ENCODE results near the gene STXBP1. TPM values are rescaled to one million over a fixed set of nuclear protein-coding genes. Genes with fewer than 3 reads are reported as not detected.

Gene STXBP1
- total and polyA plus RNA-seq, 2 of the 13 experiments (the other 11 are each of a cell fraction or from before 2014, with no cell fraction given): 2.9 TPM

DNA sequence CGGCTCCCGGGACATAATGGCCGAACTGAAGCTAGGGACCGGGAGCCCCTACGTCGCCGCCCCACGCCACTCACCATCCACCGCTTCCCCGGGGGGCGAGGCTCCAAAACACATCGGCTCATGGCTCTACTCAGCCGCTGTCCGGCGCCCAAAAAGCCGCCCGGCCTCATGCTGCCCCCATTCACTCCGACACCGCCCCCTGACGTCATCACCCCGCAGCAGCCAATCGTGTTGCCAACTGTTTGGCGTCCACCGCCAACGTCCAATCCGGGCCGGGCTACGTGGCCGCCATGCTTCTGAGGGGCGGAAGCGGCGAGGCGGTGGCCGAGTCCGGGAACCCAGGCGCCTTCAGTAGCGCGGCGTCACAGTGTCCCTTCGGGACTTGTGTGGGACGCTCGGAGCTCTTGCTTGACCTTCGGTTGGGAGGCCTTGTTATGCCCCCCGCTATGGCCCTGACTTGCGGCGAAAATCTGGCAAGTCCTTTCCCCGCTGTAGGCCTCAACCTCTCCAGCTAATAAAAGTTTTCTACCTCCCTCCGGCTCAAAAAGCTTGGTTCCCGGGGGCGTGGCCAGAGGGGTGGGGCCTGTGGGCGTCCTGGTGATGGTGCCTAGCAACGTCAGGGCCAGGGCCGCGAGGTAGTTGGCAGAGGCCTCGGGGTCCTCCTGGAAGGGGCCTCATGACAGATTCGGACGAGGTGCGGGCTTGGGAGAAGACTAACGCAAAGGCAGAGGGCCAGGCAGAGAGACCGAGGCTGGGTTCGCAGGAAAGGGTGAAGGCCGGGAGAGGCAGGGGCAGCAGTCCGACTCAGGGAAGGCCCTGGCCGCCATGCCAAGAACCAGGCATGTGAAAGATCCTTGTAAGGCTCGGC is 103.6 kb downstream of the STXBP1 start, which contains the start of the genes PTRH1 and TTC16 (continued):
- TF ChIP-seq SNAPC5 (CRISPR knock-in tag; IDR thresholded peaks at IDR 0.05; ENCODE audit: borderline replicate concordance) (no peak), ELF1 (CRISPR knock-in tag; IDR thresholded peaks at IDR 0.05) (peak; percentile 100), KDM1A (CRISPR knock-in tag; IDR thresholded peaks at IDR 0.05) (no peak), ZBTB10 (CRISPR knock-in tag; IDR thresholded peaks at IDR 0.05; ENCODE audit: borderline replicate concordance) (no peak), NFRKB (IDR thresholded peaks at IDR 0.05) (no peak), JDP2 (CRISPR knock-in tag; IDR thresholded peaks at IDR 0.05; ENCODE audit: borderline replicate concordance) (no peak), FOSL1 (CRISPR knock-in tag; IDR thresholded peaks at IDR 0.05; ENCODE audit: borderline replicate concordance) (no peak), ZNF224 (CRISPR knock-in tag; IDR thresholded peaks at IDR 0.05) (no peak), HOXA5 (CRISPR knock-in tag; IDR thresholded peaks at IDR 0.05) (peak; percentile 62; the same call in 1 of the 2 replicates), ZFP90 (CRISPR knock-in tag; IDR thresholded peaks at IDR 0.05; ENCODE audit: borderline replicate concordance) (peak; percentile 48; the same call in 1 of the 2 replicates), ZNF720 (CRISPR knock-in tag; IDR thresholded peaks at IDR 0.05) (0 out of 2 replicates have a peak, but pooled peaks have one; percentile 50), PHF21A (CRISPR knock-in tag; IDR thresholded peaks at IDR 0.05) (peak; percentile 83), ZFY (CRISPR knock-in tag; IDR thresholded peaks at IDR 0.05) (peak; percentile 76; the same call in 1 of the 2 replicates), RBM22 (optimal IDR thresholded peaks at IDR 0.05; ENCODE audit: low read length) (no peak), NFKBIZ (CRISPR knock-in tag; IDR thresholded peaks at IDR 0.05) (0 out of 2 replicates have a peak, but pooled peaks have one; percentile 18), NFYC (CRISPR knock-in tag; IDR thresholded peaks at IDR 0.05) (peak; percentile 99), MYC (CRISPR knock-in tag; IDR thresholded peaks at IDR 0.05; ENCODE audit: borderline replicate concordance) (peak; percentile 62)
- TF ChIP-seq, protein P1, sequence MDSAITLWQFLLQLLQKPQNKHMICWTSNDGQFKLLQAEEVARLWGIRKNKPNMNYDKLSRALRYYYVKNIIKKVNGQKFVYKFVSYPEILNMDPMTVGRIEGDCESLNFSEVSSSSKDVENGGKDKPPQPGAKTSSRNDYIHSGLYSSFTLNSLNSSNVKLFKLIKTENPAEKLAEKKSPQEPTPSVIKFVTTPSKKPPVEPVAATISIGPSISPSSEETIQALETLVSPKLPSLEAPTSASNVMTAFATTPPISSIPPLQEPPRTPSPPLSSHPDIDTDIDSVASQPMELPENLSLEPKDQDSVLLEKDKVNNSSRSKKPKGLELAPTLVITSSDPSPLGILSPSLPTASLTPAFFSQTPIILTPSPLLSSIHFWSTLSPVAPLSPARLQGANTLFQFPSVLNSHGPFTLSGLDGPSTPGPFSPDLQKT (CRISPR knock-in tag; IDR thresholded peaks at IDR 0.05; ENCODE audit: borderline replicate concordance): no peak
- TF ChIP-seq, protein P2, sequence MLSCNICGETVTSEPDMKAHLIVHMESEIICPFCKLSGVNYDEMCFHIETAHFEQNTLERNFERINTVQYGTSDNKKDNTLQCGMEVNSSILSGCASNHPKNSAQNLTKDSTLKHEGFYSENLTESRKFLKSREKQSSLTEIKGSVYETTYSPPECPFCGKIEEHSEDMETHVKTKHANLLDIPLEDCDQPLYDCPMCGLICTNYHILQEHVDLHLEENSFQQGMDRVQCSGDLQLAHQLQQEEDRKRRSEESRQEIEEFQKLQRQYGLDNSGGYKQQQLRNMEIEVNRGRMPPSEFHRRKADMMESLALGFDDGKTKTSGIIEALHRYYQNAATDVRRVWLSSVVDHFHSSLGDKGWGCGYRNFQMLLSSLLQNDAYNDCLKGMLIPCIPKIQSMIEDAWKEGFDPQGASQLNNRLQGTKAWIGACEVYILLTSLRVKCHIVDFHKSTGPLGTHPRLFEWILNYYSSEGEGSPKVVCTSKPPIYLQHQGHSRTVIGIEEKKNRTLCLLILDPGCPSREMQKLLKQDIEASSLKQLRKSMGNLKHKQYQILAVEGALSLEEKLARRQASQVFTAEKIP (CRISPR knock-in tag; IDR thresholded peaks at IDR 0.05; ENCODE audit: borderline replicate concordance): no peak
- TF ChIP-seq, protein P3, sequence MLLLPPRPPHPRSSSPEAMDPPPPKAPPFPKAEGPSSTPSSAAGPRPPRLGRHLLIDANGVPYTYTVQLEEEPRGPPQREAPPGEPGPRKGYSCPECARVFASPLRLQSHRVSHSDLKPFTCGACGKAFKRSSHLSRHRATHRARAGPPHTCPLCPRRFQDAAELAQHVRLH (CRISPR knock-in tag; IDR thresholded peaks at IDR 0.05; ENCODE audit: borderline replicate concordance, low read depth): no peak; the same call in 1 of the 2 replicates
- TF ChIP-seq, protein P4, sequence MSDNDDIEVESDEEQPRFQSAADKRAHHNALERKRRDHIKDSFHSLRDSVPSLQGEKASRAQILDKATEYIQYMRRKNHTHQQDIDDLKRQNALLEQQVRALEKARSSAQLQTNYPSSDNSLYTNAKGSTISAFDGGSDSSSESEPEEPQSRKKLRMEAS (IDR thresholded peaks at IDR 0.05): peak; percentile 62

Measured in HepG2 (cell line).